HG02798 (cell line): ENCODE measurements around the gene BSG.

Experiments
- ATAC-seq: cut with Tn5 transposase; IDR thresholded peaks from one replicate; pipeline ENCODE4 v1.9.1; 2021; ENCODE audit warnings: mild to moderate bottlenecking; ENCODE audit not compliant: unreplicated experiment, poor library complexity

The BSG gene

GRCh38 chr19:539429-540030 lies 32.9 kb upstream of the BSG start:
- ATAC-seq, result no peak

DNA sequence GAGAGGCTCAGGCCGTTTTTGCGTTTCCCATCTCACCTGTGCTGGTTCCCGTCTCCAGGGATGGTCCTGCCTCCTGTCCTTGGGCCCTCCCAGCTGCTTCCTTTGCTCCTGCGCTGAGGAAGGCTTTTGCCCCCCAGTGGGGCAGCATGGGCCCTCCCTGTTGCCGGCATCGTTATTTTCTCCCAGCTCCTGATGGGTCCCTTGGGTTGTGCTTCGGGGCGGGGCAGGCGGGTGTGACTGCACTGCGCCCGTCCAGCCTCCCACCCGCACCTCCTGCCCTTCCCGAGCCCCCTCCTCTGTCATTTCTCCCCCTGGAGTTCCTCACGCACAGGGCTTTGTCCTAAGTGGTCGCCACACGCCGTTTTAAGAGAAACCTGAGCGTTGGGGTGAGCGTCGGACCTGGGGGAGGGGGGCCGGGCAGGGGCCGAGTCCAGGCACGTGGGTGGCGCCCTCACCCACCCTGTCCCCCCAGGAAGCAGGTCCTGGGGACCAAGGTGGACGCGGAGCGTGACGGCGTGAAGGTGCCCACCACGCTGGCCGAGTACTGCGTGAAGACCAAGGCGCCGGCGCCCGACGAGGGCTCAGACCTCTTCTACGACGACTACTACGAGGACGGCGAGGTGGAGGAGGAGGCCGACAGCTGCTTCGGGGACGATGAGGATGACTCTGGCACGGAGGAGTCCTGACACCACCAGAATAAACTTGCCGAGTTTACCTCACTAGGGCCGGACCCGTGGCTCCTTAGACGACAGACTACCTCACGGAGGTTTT lies 31.3 kb upstream of the BSG start:
- ATAC-seq, result no peak

- no peak for ATAC-seq
These were observed 30.7 kb upstream of the BSG start for GRCh38 chr19:541699-542098.

GRCh38 chr19:542173-542866 lies 30.1 kb upstream of the BSG start:
- ATAC-seq, result no peak

GRCh38 chr19:543910-544608 lies 28.3 kb upstream of the BSG start, which contains the start of gene GZMM:
Gene GZMM, plus strand, starts transcription at chr19:544053. Its CDS starts 19 bp downstream, at chr19:544072.
- ATAC-seq, result no peak

DNA sequence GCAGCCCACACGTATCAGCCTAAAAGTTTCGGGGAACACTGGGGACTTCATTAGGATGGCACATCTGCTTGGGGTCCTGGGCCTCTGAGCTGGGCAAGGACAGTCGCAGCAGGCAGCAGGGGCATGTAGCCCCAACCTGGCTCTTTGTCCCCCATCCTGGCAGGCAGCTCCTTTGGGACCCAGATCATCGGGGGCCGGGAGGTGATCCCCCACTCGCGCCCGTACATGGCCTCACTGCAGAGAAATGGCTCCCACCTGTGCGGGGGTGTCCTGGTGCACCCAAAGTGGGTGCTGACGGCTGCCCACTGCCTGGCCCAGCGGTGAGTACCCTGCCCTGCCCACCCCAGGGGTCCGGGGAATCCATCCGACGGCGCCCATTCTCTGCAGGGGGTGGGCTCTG lies 25.3 kb upstream of the BSG start:
- ATAC-seq, result no peak

DNA sequence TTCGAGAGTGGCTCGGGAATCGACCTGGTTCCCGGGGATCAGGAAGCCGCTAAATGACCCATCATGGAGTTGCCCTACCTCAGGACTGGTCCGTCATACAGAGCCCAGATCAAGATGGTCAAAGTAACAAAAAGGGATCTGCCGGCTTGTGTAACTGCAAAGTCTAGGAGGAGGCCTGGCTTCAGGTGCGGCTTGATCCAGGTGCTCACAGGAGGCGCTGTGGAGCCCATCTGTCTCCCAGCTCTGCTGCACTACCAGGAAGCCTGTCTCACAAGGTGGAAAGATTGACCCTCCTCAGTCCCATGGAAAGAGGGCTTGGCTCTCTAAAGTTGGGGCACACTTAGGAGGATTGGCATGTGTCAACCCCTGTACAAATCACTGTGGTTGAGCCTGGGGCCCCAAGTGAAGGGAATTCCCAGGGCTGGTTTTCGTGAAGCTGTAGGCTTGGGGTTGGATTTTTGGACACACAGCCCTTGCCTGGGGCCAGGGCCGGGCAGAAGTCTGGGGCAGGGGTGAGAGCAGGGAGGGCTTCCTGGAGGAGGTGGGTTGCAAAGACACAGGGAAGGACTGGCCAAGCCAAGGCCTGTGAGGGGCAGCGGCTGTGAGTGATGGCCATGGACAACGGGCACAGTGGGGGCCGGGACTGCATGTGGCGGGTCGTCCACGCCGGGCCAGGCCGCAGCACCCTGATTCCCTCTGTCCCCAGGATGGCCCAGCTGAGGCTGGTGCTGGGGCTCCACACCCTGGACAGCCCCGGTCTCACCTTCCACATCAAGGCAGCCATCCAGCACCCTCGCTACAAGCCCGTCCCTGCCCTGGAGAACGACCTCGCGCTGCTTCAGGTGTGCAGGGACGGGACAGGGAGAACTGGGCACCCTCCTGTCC lies 24.3 kb upstream of the BSG start:
- no peak for ATAC-seq

GRCh38 chr19:548886-549830 lies 23.2 kb upstream of the BSG start:
- no peak for ATAC-seq

DNA sequence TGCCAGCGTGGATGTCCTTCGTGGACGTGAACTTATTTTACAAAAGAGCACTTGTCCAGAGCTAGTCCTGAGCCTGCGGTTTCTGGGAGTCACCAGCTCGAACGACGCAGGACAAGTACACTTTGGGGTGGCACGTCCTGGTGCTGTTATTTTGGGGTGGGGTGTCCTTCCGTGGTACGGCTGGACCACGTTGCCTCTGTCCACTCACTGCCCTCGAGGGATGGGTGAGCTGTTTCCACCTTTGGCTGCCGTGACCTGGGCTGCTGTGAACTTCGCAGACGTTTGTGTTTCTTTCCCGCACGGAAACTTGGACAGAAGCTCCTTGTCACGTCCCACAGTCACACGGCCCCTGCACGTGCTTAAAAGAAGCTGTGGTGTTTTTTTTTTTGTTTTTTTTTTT lies 17.6 kb upstream of the BSG start:
- no peak for ATAC-seq

GRCh38 chr19:555474-555808 lies 17.0 kb upstream of the BSG start:
- ATAC-seq, result no peak

DNA sequence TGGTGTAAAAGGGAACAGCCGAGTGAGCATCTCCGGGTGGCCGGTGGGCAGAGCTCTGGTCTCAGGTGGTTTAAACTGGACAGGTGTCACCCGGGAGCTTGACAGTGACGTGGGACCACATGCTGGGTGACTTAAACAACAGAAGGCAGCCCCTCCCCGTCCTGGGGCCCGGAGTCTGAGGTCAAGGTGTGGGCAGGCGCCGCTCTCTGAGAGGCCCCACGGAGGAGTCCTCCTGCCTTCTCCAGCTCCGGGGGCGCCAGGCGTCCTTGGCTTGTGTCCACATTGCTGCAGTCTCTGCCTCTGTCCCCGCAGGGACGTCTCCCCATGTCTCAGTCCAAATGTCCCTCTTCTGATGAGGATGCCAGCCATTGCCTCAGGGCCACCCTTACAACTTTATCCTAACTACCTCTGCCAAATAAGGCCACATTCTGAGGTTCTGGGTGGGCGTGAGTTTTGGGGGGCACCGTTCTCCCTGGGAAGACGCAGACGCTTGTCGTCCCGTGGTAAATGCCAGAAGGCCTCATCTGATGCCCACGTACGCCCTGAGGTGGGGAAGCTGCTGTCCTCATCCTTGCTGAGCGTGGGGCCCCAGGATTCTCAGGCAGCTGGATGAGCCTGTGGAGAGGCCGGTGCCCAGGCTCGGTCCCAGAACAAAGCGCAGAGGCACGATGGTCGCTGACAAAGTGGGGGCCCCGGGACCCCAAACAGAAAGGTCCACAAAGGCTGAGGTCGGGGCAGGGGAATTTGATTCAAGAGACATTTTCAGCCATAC lies 15.6 kb upstream of the BSG start:
- no peak for ATAC-seq

- ATAC-seq, result no peak
These were observed 13.5 kb upstream of the BSG start for GRCh38 chr19:558770-559439.

GRCh38 chr19:560121-560520 lies 12.3 kb upstream of the BSG start:
- no peak for ATAC-seq

DNA sequence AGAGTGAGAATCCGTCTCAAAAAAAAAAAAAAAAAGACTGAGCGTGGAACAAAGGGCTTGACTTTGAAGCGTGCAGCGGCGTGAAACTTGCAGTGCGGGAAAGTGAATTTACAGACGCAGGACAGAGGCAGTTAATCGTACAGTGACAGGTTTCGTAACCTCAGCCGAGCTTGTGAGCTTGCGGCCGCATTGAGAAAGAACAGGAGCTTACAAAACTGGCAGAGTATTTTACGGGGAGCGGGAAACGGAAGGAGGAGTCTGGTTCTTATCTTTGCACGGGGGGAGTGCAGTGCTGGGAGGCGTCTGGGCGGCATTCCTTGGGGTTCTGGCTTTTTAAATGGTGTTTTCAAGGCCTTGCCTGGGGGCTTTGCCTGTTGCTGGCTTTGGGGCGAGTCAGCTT lies 6.0 kb upstream of the BSG start:
- no peak for ATAC-seq

- ATAC-seq, result no peak
These were observed 5.6 kb upstream of the BSG start for GRCh38 chr19:566844-567243.

DNA sequence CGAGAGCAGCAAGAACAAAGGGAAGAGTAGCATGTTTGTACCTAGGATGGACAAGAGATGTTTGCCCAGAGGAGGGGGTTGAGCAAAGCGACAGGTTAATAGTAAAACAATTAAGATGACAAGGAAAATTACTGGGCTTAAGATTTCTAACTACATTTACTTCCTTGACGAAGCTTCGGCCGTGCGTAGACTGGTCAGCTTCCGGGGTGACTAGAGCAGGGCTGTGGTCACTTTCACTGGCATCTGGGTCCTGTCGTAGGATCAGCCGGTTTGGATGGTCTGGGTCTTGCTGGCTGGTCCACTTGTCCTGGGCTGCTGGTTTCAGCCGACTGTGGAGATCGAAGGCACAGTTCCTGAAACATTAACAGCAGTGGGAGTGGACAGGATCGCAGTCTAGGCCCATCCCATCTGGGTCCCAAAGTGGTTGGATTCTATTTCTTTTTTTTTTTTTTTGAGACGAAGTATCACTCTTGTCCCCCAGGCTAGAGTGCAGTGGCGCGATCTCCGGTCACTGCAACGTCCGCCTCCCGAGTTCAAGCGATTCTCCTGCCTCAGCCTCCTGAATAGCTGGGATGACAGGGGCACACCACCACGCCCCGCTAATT lies 5.0 kb upstream of the BSG start:
- no peak for ATAC-seq

- ATAC-seq, result no peak
These were observed 2.1 kb upstream of the BSG start for GRCh38 chr19:570251-570686.
